HG03521 (cell line): ENCODE data around the gene TLR4.

Experiments used
- ATAC-seq: cut with Tn5 transposase; IDR thresholded peaks from one replicate; pipeline ENCODE4 v1.9.1; 2021; ENCODE audit warnings: mild to moderate bottlenecking, moderate library complexity; ENCODE audit not compliant: unreplicated experiment

TLR4 gene

GRCh38 chr9:117744369-117744768 lies 40.2 kb downstream of the TLR4 start:
- ATAC-seq = no peak

- ATAC-seq = no peak
Observed at GRCh38 chr9:117744856-117745389, 40.7 kb downstream of the TLR4 start.

GRCh38 chr9:117745598-117745997 lies 41.4 kb downstream of the TLR4 start:
- no peak for ATAC-seq

GRCh38 chr9:117746263-117746662 lies 42.1 kb downstream of the TLR4 start:
- ATAC-seq = no peak

- no peak for ATAC-seq
Observed at GRCh38 chr9:117747386-117747970, 43.3 kb downstream of the TLR4 start.

- ATAC-seq = no peak
Observed at GRCh38 chr9:117750401-117750800, 46.2 kb downstream of the TLR4 start.

- no peak for ATAC-seq
Observed at GRCh38 chr9:117752894-117753293, 48.7 kb downstream of the TLR4 start.

- ATAC-seq = no peak
Observed at GRCh38 chr9:117757561-117758190, 53.5 kb downstream of the TLR4 start.

- ATAC-seq = no peak
Observed at GRCh38 chr9:117763314-117763713, 59.1 kb downstream of the TLR4 start.

GRCh38 chr9:117768750-117769395 lies 64.7 kb downstream of the TLR4 start:
- ATAC-seq = no peak

GRCh38 chr9:117771136-117771535 lies 66.9 kb downstream of the TLR4 start:
- no peak for ATAC-seq

GRCh38 chr9:117772960-117773359 lies 68.8 kb downstream of the TLR4 start:
- no peak for ATAC-seq
